ENCODE results near the gene CLK2. TPM values are rescaled to one million over a fixed set of nuclear protein-coding genes. Genes with fewer than 3 reads are reported as not detected.

The CLK2 gene
- total and polyA plus RNA-seq, 4 donors = 8.3 to 28.2 (median 14.8) TPM

- Histone ChIP-seq H3K36me3 (ENCODE audit: control insufficient read depth in 4 of 4, insufficient read depth in 3 of 4, low read depth in 1 of 4, low read length in 3 of 4) (peaks cover 0 to 21% (median 15%) of the 10 kb centered on the region in 4 donors), H3K9me3 (ENCODE audit: control insufficient read depth in 4 of 4, low read length in 3 of 4) (no peaks in the 10 kb centered on the region), H3K4me1 (ENCODE audit: control insufficient read depth in 4 of 4, insufficient read depth in 4 of 4, low read length in 3 of 4) (peaks cover 2 to 35% (median 22%) of the 10 kb centered on the region in 4 donors), H3K27ac (ENCODE audit: low read depth in 1 of 2, low read length in 2 of 2) (peak overlapping the region; percentile 48 to 58), H3K4me3 (ENCODE audit: low read depth in 1 of 3, low read length in 3 of 3) (peak overlapping the region in 1 of 3 donors; percentile 74), H3K9ac (ENCODE audit: low read depth in 1 of 2, low read length in 2 of 2) (no peak overlapping the region), H3K27me3 (ENCODE audit: control insufficient read depth in 4 of 4, insufficient read depth in 4 of 4, low read length in 3 of 4) (no peaks in the 10 kb centered on the region)
- TF ChIP-seq TAF1 (conservative IDR thresholded peaks at IDR 0.05) (no peak), RAD21 (IDR thresholded peaks at IDR 0.05) (no peak), HNF4G (IDR thresholded peaks at IDR 0.05) (no peak), SP1 (IDR thresholded peaks at IDR 0.05) (no peak), JUND (IDR thresholded peaks at IDR 0.05) (no peak)
- TF ChIP-seq, protein P1, sequence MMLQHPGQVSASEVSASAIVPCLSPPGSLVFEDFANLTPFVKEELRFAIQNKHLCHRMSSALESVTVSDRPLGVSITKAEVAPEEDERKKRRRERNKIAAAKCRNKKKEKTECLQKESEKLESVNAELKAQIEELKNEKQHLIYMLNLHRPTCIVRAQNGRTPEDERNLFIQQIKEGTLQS (IDR thresholded peaks at IDR 0.05) = no peak
- no peak for DNase-seq (ENCODE audit: low spot score)
- 8% methylated on average over 28 of the region's 28 CpGs for WGBS
These were observed 49.3 kb upstream of the CLK2 start for GRCh38 chr1:155322571-155322952.

DNA sequence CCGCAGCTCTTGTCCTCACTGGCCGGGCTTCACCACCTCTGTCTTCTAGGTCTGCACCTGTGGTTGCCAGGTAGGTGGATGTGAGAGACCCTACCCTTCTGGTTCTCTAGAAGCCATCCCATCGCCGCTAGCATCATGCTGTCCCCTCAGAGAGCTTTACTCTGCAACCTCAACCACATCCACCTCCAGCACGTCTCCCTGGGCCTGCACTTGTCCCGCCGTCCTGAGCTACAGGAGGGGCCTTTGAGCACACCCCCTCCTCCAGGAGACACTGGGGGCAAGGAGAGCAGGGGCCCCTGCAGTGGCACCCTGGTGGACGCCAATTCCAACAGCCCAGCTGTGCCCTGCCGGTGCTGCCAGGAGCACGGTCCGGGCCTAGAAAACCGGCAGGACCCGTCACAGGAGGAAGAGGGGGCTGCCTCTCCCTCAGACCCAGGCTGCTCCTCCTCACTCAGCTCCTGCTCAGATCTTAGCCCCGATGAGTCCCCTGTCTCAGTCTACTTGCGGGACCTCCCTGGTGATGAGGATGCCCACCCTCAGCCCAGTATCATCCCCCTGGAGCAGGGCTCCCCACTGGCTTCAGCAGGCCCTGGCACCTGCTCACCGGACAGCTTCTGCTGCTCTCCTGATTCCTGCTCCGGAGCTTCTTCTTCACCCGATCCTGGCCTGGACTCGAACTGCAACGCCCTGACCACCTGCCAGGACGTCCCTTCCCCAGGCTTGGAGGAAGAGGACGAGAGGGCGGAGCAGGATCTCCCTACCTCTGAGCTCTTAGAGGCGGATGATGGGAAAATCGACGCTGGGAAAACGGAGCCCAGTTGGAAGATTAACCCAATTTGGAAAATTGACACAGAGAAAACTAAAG lies 48.6 kb upstream of the CLK2 start:
- Histone ChIP-seq H3K36me3 (ENCODE audit: control insufficient read depth in 4 of 4, insufficient read depth in 3 of 4, low read depth in 1 of 4, low read length in 3 of 4) (peaks cover 0 to 23% (median 16%) of the 10 kb centered on the region in 4 donors), H3K4me3 (ENCODE audit: low read depth in 1 of 3, low read length in 3 of 3) (no peak overlapping the region), H3K9ac (ENCODE audit: low read depth in 1 of 2, low read length in 2 of 2) (no peak overlapping the region), H3K4me1 (ENCODE audit: control insufficient read depth in 4 of 4, insufficient read depth in 4 of 4, low read length in 3 of 4) (peaks cover 2 to 35% (median 23%) of the 10 kb centered on the region in 4 donors), H3K27me3 (ENCODE audit: control insufficient read depth in 4 of 4, insufficient read depth in 4 of 4, low read length in 3 of 4) (no peaks in the 10 kb centered on the region), H3K9me3 (ENCODE audit: control insufficient read depth in 4 of 4, low read length in 3 of 4) (no peaks in the 10 kb centered on the region), H3K27ac (ENCODE audit: low read depth in 1 of 2, low read length in 2 of 2) (peak overlapping the region; percentile 48 to 58)
- WGBS = 57% methylated on average over 27 of the region's 27 CpGs
- TF ChIP-seq RAD21 (IDR thresholded peaks at IDR 0.05) (no peak), RXRA (IDR thresholded peaks at IDR 0.05) (no peak), JUND (IDR thresholded peaks at IDR 0.05) (no peak), NR2F2 (IDR thresholded peaks at IDR 0.05) (no peak), CTCF (IDR thresholded peaks at IDR 0.05; ENCODE audit: low read depth, low read length, missing input control) (no peak), GABPA (IDR thresholded peaks at IDR 0.05 in 1 of 2, conservative IDR thresholded peaks at IDR 0.05 in 1 of 2) (no peak), HNF4G (IDR thresholded peaks at IDR 0.05) (no peak), SP1 (IDR thresholded peaks at IDR 0.05) (no peak), FOXA1 (IDR thresholded peaks at IDR 0.05) (no peak), HNF4A (conservative IDR thresholded peaks at IDR 0.05) (no peak), YY1 (IDR thresholded peaks at IDR 0.05) (no peak), FOXA2 (IDR thresholded peaks at IDR 0.05) (no peak), TAF1 (conservative IDR thresholded peaks at IDR 0.05) (no peak), ZBTB33 (IDR thresholded peaks at IDR 0.05) (no peak)
- TF ChIP-seq, protein P2, sequence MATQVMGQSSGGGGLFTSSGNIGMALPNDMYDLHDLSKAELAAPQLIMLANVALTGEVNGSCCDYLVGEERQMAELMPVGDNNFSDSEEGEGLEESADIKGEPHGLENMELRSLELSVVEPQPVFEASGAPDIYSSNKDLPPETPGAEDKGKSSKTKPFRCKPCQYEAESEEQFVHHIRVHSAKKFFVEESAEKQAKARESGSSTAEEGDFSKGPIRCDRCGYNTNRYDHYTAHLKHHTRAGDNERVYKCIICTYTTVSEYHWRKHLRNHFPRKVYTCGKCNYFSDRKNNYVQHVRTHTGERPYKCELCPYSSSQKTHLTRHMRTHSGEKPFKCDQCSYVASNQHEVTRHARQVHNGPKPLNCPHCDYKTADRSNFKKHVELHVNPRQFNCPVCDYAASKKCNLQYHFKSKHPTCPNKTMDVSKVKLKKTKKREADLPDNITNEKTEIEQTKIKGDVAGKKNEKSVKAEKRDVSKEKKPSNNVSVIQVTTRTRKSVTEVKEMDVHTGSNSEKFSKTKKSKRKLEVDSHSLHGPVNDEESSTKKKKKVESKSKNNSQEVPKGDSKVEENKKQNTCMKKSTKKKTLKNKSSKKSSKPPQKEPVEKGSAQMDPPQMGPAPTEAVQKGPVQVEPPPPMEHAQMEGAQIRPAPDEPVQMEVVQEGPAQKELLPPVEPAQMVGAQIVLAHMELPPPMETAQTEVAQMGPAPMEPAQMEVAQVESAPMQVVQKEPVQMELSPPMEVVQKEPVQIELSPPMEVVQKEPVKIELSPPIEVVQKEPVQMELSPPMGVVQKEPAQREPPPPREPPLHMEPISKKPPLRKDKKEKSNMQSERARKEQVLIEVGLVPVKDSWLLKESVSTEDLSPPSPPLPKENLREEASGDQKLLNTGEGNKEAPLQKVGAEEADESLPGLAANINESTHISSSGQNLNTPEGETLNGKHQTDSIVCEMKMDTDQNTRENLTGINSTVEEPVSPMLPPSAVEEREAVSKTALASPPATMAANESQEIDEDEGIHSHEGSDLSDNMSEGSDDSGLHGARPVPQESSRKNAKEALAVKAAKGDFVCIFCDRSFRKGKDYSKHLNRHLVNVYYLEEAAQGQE (IDR thresholded peaks at IDR 0.05) = no peak
- TF ChIP-seq, protein P1 (IDR thresholded peaks at IDR 0.05) = no peak
- TF ChIP-seq, protein P3, sequence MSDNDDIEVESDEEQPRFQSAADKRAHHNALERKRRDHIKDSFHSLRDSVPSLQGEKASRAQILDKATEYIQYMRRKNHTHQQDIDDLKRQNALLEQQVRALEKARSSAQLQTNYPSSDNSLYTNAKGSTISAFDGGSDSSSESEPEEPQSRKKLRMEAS (IDR thresholded peaks at IDR 0.05) = no peak
- DNase-seq (ENCODE audit: low spot score) = no peak
